Spleen (tissue), 7 donors: Measurements from ENCODE around the gene GJB4.

Experiments
- CTCF ChIP-seq, 11 experiments: fragments of 200-600 bp in 7 of 11; fragments of 450-650 bp in 4 of 11; sonication (generic) in 4 of 11; IDR thresholded peaks in 8 of 11; conservative IDR thresholded peaks in 3 of 11; 1 replicate in 7 of 11; 2 replicates in 4 of 11; pipeline versions ENCODE4 v1.4.0 to v1.8.0; 2016 to 2021; ENCODE audit warnings: antibody characterized with exemption in 11 of 11, inconsistent platforms in 4 of 11, mild to moderate bottlenecking in 1 of 11
- POLR2A ChIP-seq, 3 donors: fragments of 450-650 bp; IDR thresholded peaks; one replicate each; pipeline ENCODE4 v1.5.1; 2017; ENCODE audit warnings: antibody characterized with exemption in 3 of 3, mild to moderate bottlenecking in 1 of 3
- POLR2AphosphoS5 ChIP-seq, 3 donors: sonication (generic); formaldehyde crosslinking; IDR thresholded peaks; one replicate each; pipeline ENCODE4 v1.5.1; 2017; ENCODE audit warnings: antibody characterized with exemption in 3 of 3
- donor health status: DM: no; HTN: no; CAD: no; lungs with moderate emphysema.
- donor health status: DM: no; HTN: no; CAD: no.
- donor health status: DM: no; HTN: no; CAD: no.

GRCh38 chr1:34785231-34785874 is 25.8 kb downstream of the GJB4 start:
- TF ChIP-seq POLR2A (IDR thresholded peaks at IDR 0.05), result no peak
- no peak for TF ChIP-seq CTCF (IDR thresholded peaks at IDR 0.05 in 8 of 11, conservative IDR thresholded peaks at IDR 0.05 in 3 of 11)
- TF ChIP-seq POLR2AphosphoS5 (IDR thresholded peaks at IDR 0.05), result no peak
